ENCODE results near the gene CFAP73.
"Not testable (repeated sequence)": the region's sequence is repeated elsewhere in the genome, so short reads cannot be mapped to it uniquely, and the experiment has no call there.

CFAP73 gene

DNA sequence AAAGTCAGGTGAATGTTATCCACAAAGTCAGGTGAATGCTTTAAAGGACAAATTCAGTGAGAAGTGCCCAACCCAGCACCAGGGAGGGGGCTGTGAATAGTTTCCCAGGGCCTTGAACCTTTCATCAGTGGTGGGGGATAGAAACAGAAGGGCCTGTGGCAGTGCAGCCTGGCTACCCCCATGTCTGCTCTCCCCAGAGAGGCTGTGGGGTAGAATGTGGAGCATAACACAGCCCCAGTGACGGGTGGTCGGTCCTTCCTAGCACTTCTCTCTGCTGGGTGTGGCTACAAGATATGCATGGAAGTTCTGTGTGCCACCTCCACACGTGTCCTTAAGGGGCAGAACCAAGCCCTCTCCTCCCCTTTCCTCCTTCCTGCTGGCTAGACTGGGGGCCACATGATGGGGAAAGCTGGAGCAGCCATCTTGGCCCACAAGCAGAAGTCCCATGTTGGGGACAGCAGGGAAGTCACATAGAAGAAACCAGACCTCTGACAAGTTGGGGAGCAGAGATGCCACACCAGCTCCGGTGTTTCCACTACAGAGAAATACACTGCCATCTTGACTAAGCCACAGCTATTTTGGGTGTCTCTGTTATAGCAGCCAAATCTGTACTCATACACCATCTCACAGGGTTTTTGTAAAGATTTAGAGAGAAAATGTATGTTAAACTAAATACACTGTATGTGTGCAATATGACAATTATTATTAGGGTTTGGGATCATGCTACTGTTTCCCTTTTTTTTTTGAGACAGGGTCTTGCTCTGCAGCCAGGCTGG is 53.0 kb downstream of the CFAP73 start:
- DNase-seq = no peak

DNA sequence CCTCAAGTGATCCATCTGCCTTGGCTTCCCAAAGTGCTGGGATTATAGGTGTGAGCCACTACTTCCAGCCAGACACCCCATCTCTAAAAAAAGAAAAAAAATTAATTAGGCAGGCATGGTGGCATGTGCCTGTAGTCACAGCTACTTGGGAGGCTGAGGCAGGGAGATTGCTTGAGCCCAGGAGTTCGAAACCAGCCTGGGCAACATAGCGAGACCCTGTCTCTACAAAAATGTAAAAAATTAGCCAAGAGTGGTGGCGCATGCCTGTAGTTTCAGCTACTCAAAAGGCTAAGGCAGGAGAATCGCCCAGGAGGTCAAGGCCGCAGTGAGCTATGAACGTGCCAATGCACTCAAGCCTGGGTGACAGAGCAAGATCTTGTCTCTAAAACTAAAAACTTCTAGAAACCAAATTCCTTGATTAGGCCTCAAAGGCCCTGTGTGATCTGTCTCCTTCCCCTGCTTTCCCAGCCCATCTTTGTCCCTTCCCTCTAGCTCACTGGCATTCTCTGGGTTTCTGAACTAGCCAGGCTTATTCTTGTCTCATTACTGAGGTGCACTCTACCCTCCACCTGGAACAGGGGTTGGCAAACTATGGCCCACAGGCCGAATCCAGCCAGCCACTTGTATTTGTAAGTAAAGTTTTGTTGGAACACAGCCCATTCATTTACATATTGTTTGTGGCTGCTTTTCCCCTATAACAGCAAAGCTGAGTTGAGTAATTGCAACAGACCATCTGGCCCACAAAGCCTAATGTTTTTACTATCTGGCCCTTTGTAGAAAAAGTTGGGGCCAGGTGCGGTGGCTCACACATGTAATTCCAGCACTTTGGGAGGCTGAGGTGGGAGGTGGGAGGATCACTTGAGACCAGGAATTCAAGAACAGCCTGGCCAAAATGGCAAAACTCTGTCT is 54.6 kb downstream of the CFAP73 start:
- in situ Hi-C loops (cut with MboI; ENCODE audit: low pct_unique_long_range_greater_than_20kb, low sequenced_read_pairs) = no loop called here
- DNase-seq = no peak

More for the DNA sequence above, 53.0 kb downstream of the CFAP73 start:
- in situ Hi-C loops (cut with MboI; ENCODE audit: low pct_unique_long_range_greater_than_20kb, low sequenced_read_pairs) = no loop called here

- in situ Hi-C loops (cut with MboI; ENCODE audit: low pct_unique_long_range_greater_than_20kb, low sequenced_read_pairs) = no loop called here
- no peak for DNase-seq
Measured at GRCh38 chr12:113204804-113205203, 55.3 kb downstream of the CFAP73 start.

DNA sequence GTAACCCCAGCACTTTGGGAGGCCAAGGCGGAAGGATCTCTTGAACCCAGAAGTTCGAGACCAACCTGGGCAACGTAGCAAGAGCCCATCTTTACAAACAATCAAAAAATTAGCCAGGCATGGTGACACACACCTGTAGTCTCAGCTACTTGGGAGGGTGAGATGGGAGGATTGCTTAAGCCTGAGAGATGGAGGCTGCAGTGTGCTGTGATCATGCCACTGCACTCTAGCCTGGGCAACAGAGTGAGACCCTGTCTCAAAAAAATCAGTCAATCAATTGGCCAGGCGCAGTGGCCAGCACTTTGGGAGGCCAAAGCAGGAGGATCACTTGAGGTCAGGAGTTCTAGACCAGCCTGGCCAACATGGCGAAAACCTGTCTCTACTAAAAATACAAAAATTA is 57.3 kb downstream of the CFAP73 start:
- in situ Hi-C loops (cut with MboI; ENCODE audit: low pct_unique_long_range_greater_than_20kb, low sequenced_read_pairs); DNase-seq: not testable (repeated sequence)

- DNase-seq = peak; percentile 64
- in situ Hi-C loops (cut with MboI; ENCODE audit: low pct_unique_long_range_greater_than_20kb, low sequenced_read_pairs) = no loop called here
Measured at GRCh38 chr12:113207613-113208040, 58.1 kb downstream of the CFAP73 start.

DNA sequence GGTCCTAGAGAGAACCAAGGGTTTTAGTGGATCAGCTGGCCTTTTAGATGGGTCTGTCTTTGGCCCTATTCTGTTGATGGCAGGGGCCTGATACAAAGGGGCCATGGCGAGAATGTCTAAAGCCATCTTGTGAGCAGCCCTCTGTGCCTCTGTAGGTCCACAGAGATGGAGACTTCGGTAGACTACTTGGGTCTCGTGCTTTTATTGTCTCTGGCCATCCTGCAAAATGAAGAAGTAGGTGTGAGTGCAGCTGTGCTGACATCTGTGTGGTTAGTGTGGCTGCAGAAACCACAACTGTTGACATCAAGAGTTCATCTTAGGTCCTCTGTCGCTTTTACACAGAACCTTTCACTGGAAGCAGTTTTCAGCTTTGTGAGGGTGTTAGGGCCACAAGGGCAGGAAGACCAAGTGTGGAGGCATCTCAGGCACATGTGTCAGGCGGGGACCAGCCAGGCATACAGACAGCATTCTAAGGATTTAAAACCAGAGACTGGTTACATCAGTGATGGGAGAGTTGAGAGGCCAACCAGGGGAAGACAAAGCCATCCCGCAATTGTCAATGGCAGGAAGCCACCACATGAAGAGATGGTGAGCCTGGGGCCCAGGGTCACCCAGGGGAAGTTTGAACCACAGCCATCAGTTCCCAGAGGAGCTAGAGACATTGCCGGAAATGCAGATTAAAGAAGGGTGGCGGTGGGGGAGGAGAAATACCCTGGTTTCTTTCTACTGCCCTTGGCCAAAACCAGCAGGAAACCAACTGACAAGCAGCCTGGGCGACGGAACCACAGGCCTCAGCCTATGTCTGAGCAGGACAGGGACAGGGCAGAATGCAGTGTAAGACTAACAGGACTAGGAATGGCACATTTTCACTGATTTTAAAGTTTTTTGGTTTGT is 58.8 kb downstream of the CFAP73 start:
- peak; percentile 98 for DNase-seq
- in situ Hi-C loops (cut with MboI; ENCODE audit: low pct_unique_long_range_greater_than_20kb, low sequenced_read_pairs) = no loop called here

Measured in KBM-7 (cell line).